Thyroid gland (tissue), 4 donors: Measurements from ENCODE around the gene BMPR1B.

Experiments used
- CTCF ChIP-seq, 6 experiments: fragments of 200-600 bp in 3 of 6; fragments of 450-650 bp in 3 of 6; sonication (generic) in 3 of 6; IDR thresholded peaks; one replicate each; pipeline ENCODE4 v1.5.1; 2016 to 2019; ENCODE audit warnings: antibody characterized with exemption in 6 of 6, mild to moderate bottlenecking in 2 of 6, inconsistent platforms in 1 of 6, moderate library complexity in 1 of 6
- POLR2A ChIP-seq, 2 donors: fragments of 450-650 bp; IDR thresholded peaks; one replicate each; pipeline ENCODE4 v1.6.1; 2017; ENCODE audit warnings: antibody characterized with exemption in 2 of 2, mild to moderate bottlenecking in 2 of 2, moderate library complexity in 1 of 2

GRCh38 chr4:94762326-94762725 lies 4.6 kb downstream of the BMPR1B start:
- TF ChIP-seq CTCF (IDR thresholded peaks at IDR 0.05), result no peak
- no peak for TF ChIP-seq POLR2A (IDR thresholded peaks at IDR 0.05)
